H1 (cell line): ENCODE data around the gene SH2D4B. TPM values are rescaled to one million over a fixed set of nuclear protein-coding genes. Genes with fewer than 3 reads are reported as not detected.

ENCODE experiments used
- ASH2L ChIP-seq: fragments of 200-600, 300-600 bp; sonication (generic); IDR thresholded peaks from one replicate; pipeline ENCODE4 v1.7.1; 2017; ENCODE audit warnings: low read length
- CBX8 ChIP-seq: fragments of 300-800, 300-1000 bp; sonication (generic); IDR thresholded peaks from 2 replicates; pipeline ENCODE4 v1.7.1; 2016; ENCODE audit warnings: low read depth, low read length, borderline replicate concordance
- FOSL1 ChIP-seq: IDR thresholded peaks from 2 replicates; pipeline ENCODE4 v1.6.1; 2011; ENCODE audit warnings: mild to moderate bottlenecking, low read depth, low read length, moderate library complexity; ENCODE audit not compliant: insufficient read depth
- GABPA ChIP-seq: IDR thresholded peaks from 2 replicates; pipeline ENCODE4 v1.6.1; 2011; ENCODE audit warnings: mild to moderate bottlenecking, low read length, moderate library complexity, borderline replicate concordance; ENCODE audit not compliant: insufficient read depth
- KDM1A ChIP-seq: fragments of 200-600, 300-600 bp; sonication (generic); IDR thresholded peaks from 2 replicates; pipeline ENCODE4 v1.7.1; 2016; ENCODE audit warnings: mild to moderate bottlenecking, low read length, borderline replicate concordance
- KDM4A ChIP-seq: IDR thresholded peaks from one replicate; pipeline ENCODE4 v1.7.1; 2012; ENCODE audit warnings: low read depth, mild to moderate bottlenecking, moderate library complexity, low read length, inconsistent platforms; ENCODE audit not compliant: severe bottlenecking
- RFX5 ChIP-seq: IDR thresholded peaks from 2 replicates; pipeline ENCODE4 v1.6.1; 2011; ENCODE audit warnings: low read depth, low read length, improper control_type of control experiment, borderline replicate concordance
- SRF ChIP-seq: IDR thresholded peaks from 2 replicates; pipeline ENCODE4 v1.6.1; 2011; ENCODE audit warnings: mild to moderate bottlenecking, low read depth, low read length, moderate library complexity
- polyA plus RNA-seq, 7 experiments: library from polyadenylated mRNA; depleted of rRNA in 3 of 7; stranded (reverse) in 5 of 7; unstranded in 2 of 7; fragments of >200 nt in 5 of 7; fragments of 200-250 nt in 2 of 7; gene quantifications; 1 replicate in 5 of 7; 2 replicates in 1 of 7; 4 replicates in 1 of 7; pipeline versions ENCODE4 v1.2.1 to v1.2.3, GENCODE V29; 2011 to 2013; ENCODE audit warnings: missing spikeins in 2 of 7, mixed read lengths in 2 of 7
- total RNA-seq: library from RNA; stranded (reverse); fragmentation: NEBNext Ultra II Directional; extraction: Animal tissue kit (Norgen Biotek cat#: 25700); gene quantifications from 2 replicates; pipeline ENCODE4 v1.2.1, GENCODE V29; 2021
- TF ChIP-seq, protein P1 (sequence below): IDR thresholded peaks from 2 replicates; pipeline ENCODE4 v1.6.1; 2012; ENCODE audit warnings: inconsistent platforms

SH2D4B gene
- total and polyA plus RNA-seq, 2 of the 8 experiments (the other 6 are each of a cell fraction or from before 2014, with no cell fraction given) = 0.06 to 0.13 TPM

DNA sequence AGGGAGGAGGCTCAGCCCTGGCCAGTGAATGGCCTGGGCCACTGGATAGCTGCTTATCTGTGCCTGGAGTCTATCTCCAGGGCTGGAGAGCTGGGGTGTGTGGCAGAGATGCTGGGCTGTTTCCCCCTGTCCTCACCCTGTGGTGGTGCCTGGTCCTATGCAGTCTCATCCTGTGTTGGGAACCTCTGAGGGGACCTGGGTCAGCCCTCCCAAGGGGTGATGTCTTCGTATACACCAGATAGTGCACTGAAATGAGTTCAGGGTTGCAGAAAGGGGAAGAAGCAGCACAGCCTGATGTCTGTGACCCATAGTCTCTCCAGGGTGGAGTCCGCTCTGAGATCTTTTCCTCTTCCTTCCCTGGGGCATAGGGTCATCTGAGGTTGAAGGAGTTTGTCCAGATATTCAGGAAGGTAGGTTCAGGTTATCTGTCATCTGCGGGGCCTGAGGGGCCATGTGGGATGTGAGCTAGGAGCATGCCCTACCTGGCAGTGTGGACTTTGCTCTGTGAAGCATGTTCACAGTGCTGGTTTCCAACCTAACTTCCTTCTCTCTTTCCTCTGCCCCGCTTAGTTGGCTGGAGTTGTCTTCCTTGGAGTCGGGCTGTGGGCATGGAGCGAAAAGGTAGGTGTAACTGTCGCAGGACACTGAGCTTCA, 33.4 kb upstream of the SH2D4B start (continued):
- TF ChIP-seq SRF (no peak), ASH2L (no peak), GABPA (no peak), FOSL1 (no peak), CBX8 (no peak), KDM1A (no peak), KDM4A (no peak), RFX5 (no peak)
- TF ChIP-seq, protein P1, sequence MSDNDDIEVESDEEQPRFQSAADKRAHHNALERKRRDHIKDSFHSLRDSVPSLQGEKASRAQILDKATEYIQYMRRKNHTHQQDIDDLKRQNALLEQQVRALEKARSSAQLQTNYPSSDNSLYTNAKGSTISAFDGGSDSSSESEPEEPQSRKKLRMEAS = no peak
- TF ChIP-seq, all 59 proteins: peak for 0
